Measurements from ENCODE around the gene LCE4A.

The LCE4A gene

DNA sequence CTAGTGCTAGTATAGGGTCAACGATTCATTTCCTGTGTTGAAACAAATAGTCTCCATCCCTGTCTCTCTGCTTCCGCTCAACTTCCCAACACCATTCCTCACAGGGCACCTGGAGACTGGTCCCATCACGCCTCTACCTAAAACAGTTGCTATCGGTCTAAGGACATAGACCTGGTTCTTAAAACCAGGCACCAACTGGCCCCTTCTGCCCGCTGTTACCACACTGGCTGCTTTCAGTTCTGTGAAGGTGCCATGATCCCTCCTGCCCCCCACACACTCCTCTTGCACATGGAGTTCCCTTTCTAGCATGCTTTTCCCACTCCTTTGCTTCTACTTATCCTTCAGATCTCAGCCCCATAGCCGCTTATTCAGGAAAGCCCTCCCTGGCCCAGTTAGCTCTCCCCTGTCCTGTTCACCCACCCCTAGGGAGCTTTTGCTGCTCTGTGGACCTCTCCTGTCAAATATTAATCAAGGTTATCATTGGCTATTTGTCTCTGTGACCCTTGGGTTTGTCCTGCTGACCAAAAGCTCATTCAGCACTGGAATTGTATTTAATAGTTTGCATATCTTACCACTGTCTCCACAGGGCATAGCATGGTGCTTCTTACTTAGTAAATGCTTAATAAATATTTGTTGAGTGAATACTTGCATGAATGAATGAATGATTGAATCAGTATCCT lies 37.9 kb downstream of the LCE4A start:
- no peak for DNase-seq (ENCODE audit: low read depth)
- H3K4me3 ChIP-seq (ENCODE audit: low read depth, low read length), result no peak overlapping the region
- no peak for TF ChIP-seq CTCF (IDR thresholded peaks at IDR 0.05; ENCODE audit: low read depth, low read length, missing control alignments)

DNA sequence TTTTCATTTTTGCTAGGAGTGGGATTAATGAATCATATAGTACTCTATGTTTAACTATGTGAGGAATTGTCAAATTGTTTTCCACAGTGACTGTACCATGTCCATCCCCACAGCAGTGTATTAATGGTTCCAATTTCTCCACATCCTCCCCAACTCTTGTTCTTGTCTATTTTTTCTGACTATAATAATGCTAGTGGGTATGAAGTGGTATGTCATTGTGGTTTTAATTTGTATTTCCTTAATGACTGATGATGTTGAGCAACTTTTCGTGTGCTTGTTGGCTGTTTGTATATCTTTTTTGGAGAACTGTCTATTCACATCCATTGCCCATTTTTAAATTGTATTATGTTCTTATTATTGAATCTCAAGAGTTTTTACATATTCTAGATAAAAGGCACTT lies 39.9 kb downstream of the LCE4A start:
- no peak for TF ChIP-seq CTCF (IDR thresholded peaks at IDR 0.05; ENCODE audit: low read depth, low read length, missing control alignments)
- no peak overlapping the region for H3K4me3 ChIP-seq (ENCODE audit: low read depth, low read length)
- no peak for DNase-seq (ENCODE audit: low read depth)

DNA sequence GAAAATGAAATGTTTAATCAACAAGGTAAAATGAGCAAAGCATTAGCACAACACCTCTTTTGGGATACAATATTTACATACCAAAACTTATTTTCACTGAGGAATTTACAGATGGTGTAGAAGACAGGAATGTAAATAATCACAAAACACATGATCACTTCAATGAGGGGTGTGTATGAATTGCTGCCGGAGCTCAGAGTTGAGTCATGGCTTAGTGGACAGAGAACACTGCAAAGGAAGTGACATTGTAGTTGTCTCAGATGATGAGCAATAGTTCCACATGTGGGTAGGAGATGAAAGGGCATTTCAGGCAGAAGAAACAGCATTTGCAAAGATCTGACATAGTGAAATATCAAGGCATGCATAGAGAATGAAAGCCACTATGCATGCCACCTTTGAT lies 44.3 kb downstream of the LCE4A start:
- no peak for TF ChIP-seq CTCF (IDR thresholded peaks at IDR 0.05; ENCODE audit: low read depth, low read length, missing control alignments)
- no peak for DNase-seq (ENCODE audit: low read depth)
- H3K4me3 ChIP-seq (ENCODE audit: low read depth, low read length), result no peak overlapping the region

GRCh38 chr1:152753586-152753985 lies 45.6 kb downstream of the LCE4A start:
- H3K4me3 ChIP-seq (ENCODE audit: low read depth, low read length), result no peak overlapping the region
- no peak for TF ChIP-seq CTCF (IDR thresholded peaks at IDR 0.05; ENCODE audit: low read depth, low read length, missing control alignments)
- DNase-seq (ENCODE audit: low read depth), result no peak

GRCh38 chr1:152756872-152757271 lies 48.9 kb downstream of the LCE4A start:
- DNase-seq (ENCODE audit: low read depth), result no peak
- TF ChIP-seq CTCF (IDR thresholded peaks at IDR 0.05; ENCODE audit: low read depth, low read length, missing control alignments), result no peak
- H3K4me3 ChIP-seq (ENCODE audit: low read depth, low read length), result no peak overlapping the region

GRCh38 chr1:152757747-152758146 lies 49.8 kb downstream of the LCE4A start, which contains the start of gene KPRP:
TSS of gene KPRP (plus strand) at chr1:152758025. CDS start at chr1:152759589, 1,564 bp downstream.
- no peak within 1 kb of the TSS for H3K4me3 ChIP-seq (ENCODE audit: low read depth, low read length)
- DNase-seq (ENCODE audit: low read depth), result no peak
- TF ChIP-seq CTCF (IDR thresholded peaks at IDR 0.05; ENCODE audit: low read depth, low read length, missing control alignments), result no peak

DNA sequence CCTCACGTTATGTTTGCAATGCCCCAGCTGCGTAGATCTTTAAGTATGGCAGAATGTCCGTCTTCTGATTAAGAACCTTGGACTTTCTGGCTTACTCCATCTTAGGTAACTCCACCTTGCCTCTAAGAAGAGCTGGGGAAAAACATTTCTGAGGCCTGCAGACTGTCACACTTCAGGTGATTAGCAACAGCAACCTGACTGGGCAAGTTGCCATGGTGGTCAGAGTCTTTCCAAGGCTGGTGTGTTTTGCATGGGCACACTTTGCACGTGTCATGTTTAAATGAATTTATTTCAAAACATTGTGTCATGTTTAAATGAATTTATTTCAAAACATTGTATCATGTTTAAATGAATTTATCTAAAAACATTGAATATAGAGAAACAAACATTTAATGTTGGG lies 50.7 kb downstream of the LCE4A start:
- H3K4me3 ChIP-seq (ENCODE audit: low read depth, low read length), result no peak overlapping the region
- no peak for DNase-seq (ENCODE audit: low read depth)
- TF ChIP-seq CTCF (IDR thresholded peaks at IDR 0.05; ENCODE audit: low read depth, low read length, missing control alignments), result no peak

Measured in GM12864 (cell line).